ENCODE results near the gene PEX14.

The PEX14 gene

GRCh38 chr1:10626791-10627410 lies 152.2 kb downstream of the PEX14 start:
- H3K4me3 ChIP-seq (ENCODE audit: low read depth, low read length) = no peak overlapping the region
- H3K9me3 ChIP-seq = no peaks in the 10 kb centered on the region
- no peak for DNase-seq
- H3K27me3 ChIP-seq = no peaks in the 10 kb centered on the region
- TF ChIP-seq CTCF (IDR thresholded peaks at IDR 0.05; ENCODE audit: low read depth, low read length) = no peak
- H3K36me3 ChIP-seq = no peaks in the 10 kb centered on the region
- no peaks in the 10 kb centered on the region for H3K4me1 ChIP-seq

GRCh38 chr1:10628685-10629084 lies 153.9 kb downstream of the PEX14 start:
- TF ChIP-seq CTCF (IDR thresholded peaks at IDR 0.05; ENCODE audit: low read depth, low read length) = no peak
- no peak overlapping the region for H3K4me3 ChIP-seq (ENCODE audit: low read depth, low read length)
- no peaks in the 10 kb centered on the region; the same call in 1 of the 2 replicates for H3K4me1 ChIP-seq
- H3K9me3 ChIP-seq = no peaks in the 10 kb centered on the region
- no peaks in the 10 kb centered on the region for H3K27me3 ChIP-seq
- H3K36me3 ChIP-seq = no peaks in the 10 kb centered on the region
- DNase-seq = no peak

DNA sequence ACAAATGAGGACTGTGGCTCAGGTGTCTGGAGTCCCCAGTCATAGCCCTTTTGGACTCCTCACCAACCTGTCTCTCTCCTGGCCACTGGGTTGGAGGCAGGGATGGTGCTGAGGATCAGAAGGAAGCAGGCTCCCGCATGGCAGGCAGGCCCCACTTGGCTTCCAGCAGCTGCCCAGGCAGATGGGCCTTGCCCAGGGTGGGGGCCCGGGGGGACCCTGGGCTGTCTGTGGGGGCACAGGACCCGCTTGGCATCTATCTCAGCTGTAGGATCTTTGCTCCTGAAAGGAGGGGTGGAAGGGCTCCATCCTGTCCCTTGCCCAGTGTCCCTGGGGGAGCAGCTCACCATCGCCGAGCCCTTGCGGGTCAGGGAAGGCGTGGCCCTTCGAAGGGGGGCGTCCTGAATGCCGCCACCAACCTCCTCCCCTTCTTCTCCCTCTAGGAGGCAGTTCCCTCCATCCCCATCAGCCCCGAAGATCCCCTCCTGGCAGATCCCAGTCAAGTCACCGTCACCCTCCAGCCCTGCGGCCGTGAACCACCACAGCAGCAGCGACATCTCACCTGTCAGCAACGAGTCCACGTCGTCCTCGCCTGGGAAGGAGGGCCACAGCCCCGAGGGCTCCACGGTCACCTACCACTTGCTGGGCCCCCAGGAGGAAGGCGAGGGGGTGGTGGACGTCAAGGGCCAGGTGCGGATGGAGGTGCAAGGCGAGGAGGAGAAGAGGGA lies 154.5 kb downstream of the PEX14 start:
- no peak for DNase-seq
- no peak for TF ChIP-seq CTCF (IDR thresholded peaks at IDR 0.05; ENCODE audit: low read depth, low read length)
- Histone ChIP-seq H3K4me3 (ENCODE audit: low read depth, low read length) (no peak overlapping the region), H3K4me1 (no peaks in the 10 kb centered on the region; the same call in 1 of the 2 replicates), H3K9me3 (no peaks in the 10 kb centered on the region), H3K36me3 (no peaks in the 10 kb centered on the region), H3K27me3 (no peaks in the 10 kb centered on the region)

GRCh38 chr1:10629816-10630571 lies 155.2 kb downstream of the PEX14 start:
- no peaks in the 10 kb centered on the region; the same call in none of the 2 replicates for H3K4me1 ChIP-seq
- H3K36me3 ChIP-seq = no peaks in the 10 kb centered on the region
- H3K4me3 ChIP-seq (ENCODE audit: low read depth, low read length) = no peak overlapping the region
- TF ChIP-seq CTCF (IDR thresholded peaks at IDR 0.05; ENCODE audit: low read depth, low read length) = no peak
- DNase-seq = no peak
- no peaks in the 10 kb centered on the region for H3K9me3 ChIP-seq
- H3K27me3 ChIP-seq = no peaks in the 10 kb centered on the region

- no peak for DNase-seq
- no peaks in the 10 kb centered on the region for H3K9me3 ChIP-seq
- no peak for TF ChIP-seq CTCF (IDR thresholded peaks at IDR 0.05; ENCODE audit: low read depth, low read length)
These were observed 155.9 kb downstream of the PEX14 start for GRCh38 chr1:10630661-10631120.

More at GRCh38 chr1:10630661-10631120, 155.9 kb downstream of the PEX14 start:
- H3K36me3 ChIP-seq = no peaks in the 10 kb centered on the region
- H3K4me3 ChIP-seq (ENCODE audit: low read depth, low read length) = no peak overlapping the region
- H3K4me1 ChIP-seq = peaks cover 4% of the 10 kb centered on the region
- H3K27me3 ChIP-seq = no peaks in the 10 kb centered on the region
